Stomach (tissue), 19 donors: ENCODE results near the gene CRISP1. TPM values are rescaled to one million over a fixed set of nuclear protein-coding genes. Genes with fewer than 3 reads are reported as not detected.
A peak's percentile ranks its signal among the peaks of the same experiment; 100 is the strongest.

Experiments
- DNase-seq, 2 donors: peaks; one replicate each; pipeline versions ENCODE4 v3.0.0 to v3.0.0-alpha.2; 2013 to 2019
- H3K27ac ChIP-seq, 5 donors: fragments of 200-600 bp in 4 of 5; sonication (generic) in 4 of 5; one replicate each; pipeline ENCODE4 v1.5.1; 2013 to 2019; ENCODE audit warnings: mild to moderate bottlenecking in 1 of 5, moderate library complexity in 1 of 5
- H3K27me3 ChIP-seq, 3 donors: fragments of 200-600 bp; sonication (generic); one replicate each; pipeline ENCODE4 v1.5.1; 2017 to 2019; ENCODE audit warnings: mixed run types in 1 of 3
- H3K36me3 ChIP-seq, 4 donors: fragments of 200-600 bp; sonication (generic); 1 replicate in 3 of 4; 2 replicates in 1 of 4; pipeline ENCODE4 v1.5.1; 2016 to 2019
- H3K4me1 ChIP-seq, 4 donors: fragments of 200-600 bp; sonication (generic); one replicate each; pipeline ENCODE4 v1.5.1; 2016 to 2019
- H3K4me3 ChIP-seq, 4 donors: fragments of 200-600 bp; sonication (generic) in 3 of 4; one replicate each; pipeline ENCODE4 v1.5.1; 2016 to 2019; ENCODE audit warnings: mild to moderate bottlenecking in 1 of 4
- H3K9me3 ChIP-seq, 4 donors: fragments of 200-600 bp; sonication (generic); one replicate each; pipeline ENCODE4 v1.5.1; 2016 to 2019
- CTCF ChIP-seq, 7 experiments: fragments of 450-650 bp in 4 of 7; fragments of 200-600 bp in 3 of 7; sonication (generic) in 3 of 7; IDR thresholded peaks; one replicate each; pipeline ENCODE4 v1.5.1; 2016 to 2019; ENCODE audit warnings: antibody characterized with exemption in 7 of 7, control low read depth in 2 of 7, mild to moderate bottlenecking in 1 of 7
- EP300 ChIP-seq: sonication (generic); formaldehyde crosslinking; IDR thresholded peaks from one replicate; pipeline ENCODE4 v1.6.1; 2017; ENCODE audit warnings: antibody characterized with exemption
- POLR2A ChIP-seq, 4 donors: fragments of 450-650 bp; IDR thresholded peaks; one replicate each; pipeline ENCODE4 v1.6.1; 2016; ENCODE audit warnings: antibody characterized with exemption in 4 of 4, control low read depth in 2 of 4, mild to moderate bottlenecking in 1 of 4, moderate library complexity in 1 of 4
- POLR2AphosphoS5 ChIP-seq, 3 donors: sonication (generic); formaldehyde crosslinking; IDR thresholded peaks; one replicate each; pipeline ENCODE4 v1.6.1; 2016; ENCODE audit warnings: antibody characterized with exemption in 3 of 3
- WGBS, 5 donors: extraction: QIAGEN DNeasy Blood & Tissue Kit in 3 of 5; methylation state at CpG; one replicate each; pipeline versions ENCODE4 v1.1.5 to v1.1.7; 2013 to 2018; 5-methylcytosine and 5-hydroxymethylcytosine counted together
- intact Hi-C: fragments of 100-400 bp; cut with DNase I; formaldehyde crosslinking; loops from one replicate; pipeline ENCODE4 v1.15.1; 2023; ENCODE audit warnings: low total_unique reads
- long read RNA-seq, 10 donors: transcript quantifications; one replicate each; lab custom pipeline, GENCODE V29; 2026
- polyA plus RNA-seq, 3 donors: library from polyadenylated mRNA; stranded (reverse); fragments of 200-250 nt; gene quantifications; one replicate each; pipeline ENCODE4 v1.2.3, GENCODE V29; 2013
- total RNA-seq, 5 donors: library from RNA; depleted of rRNA; stranded (reverse); fragments of >200 nt; gene quantifications; one replicate each; pipeline versions ENCODE4 v1.1.0 to v1.2.3, GENCODE V29; 2014 to 2016
- donor health status: healthy with polysubstance abuse.
- donor health status: Bipolar disorder and iron deficiency.
- donor health status: healthy.

Gene CRISP1
- total RNA-seq, result not detected
- polyA plus RNA-seq, result not detected
- long read RNA-seq, donor 1, result 0 reads
- long read RNA-seq, donor 2, result 0 reads
- long read RNA-seq, donor 3, result 0 reads
- long read RNA-seq, donor 4, result 0 reads
- long read RNA-seq, donor 5, result 0 reads
- long read RNA-seq, donor 6, result 0 reads
- long read RNA-seq, donor 7, result 0 reads
- long read RNA-seq, donor 8, result 0 reads
- long read RNA-seq, donor 9, result 0 reads
- long read RNA-seq, donor 10, result 0 reads

- no peak for TF ChIP-seq POLR2AphosphoS5 (IDR thresholded peaks at IDR 0.05)
- TF ChIP-seq POLR2A (IDR thresholded peaks at IDR 0.05), result no peak
- TF ChIP-seq CTCF (IDR thresholded peaks at IDR 0.05), result no peak
- TF ChIP-seq EP300, result no peak
- no peak within 1 kb of the TSS for H3K4me3 ChIP-seq
- intact Hi-C loops, result no loop called here
- WGBS, 5 donors, result 22 to 82% (median 52%) methylated on average over 1 of the region's 1 CpG
- H3K4me1 ChIP-seq, result peaks cover 0 to 5% (median 0%) of the 10 kb centered on the region in 4 donors
- no peak within 1 kb of the TSS for H3K27ac ChIP-seq
- DNase-seq, result no peak
- H3K36me3 ChIP-seq, result no peaks in the 10 kb centered on the region
- peaks cover 0 to 15% (median 6%) of the 10 kb centered on the region in 4 donors for H3K9me3 ChIP-seq
- H3K27me3 ChIP-seq, result no peaks in the 10 kb centered on the region
These were observed at the start of gene CRISP1 for GRCh38 chr6:49866485-49866943. TSS of gene CRISP1 (minus strand) at chr6:49866535. CDS start at chr6:49857400, 9,135 bp downstream.

DNA sequence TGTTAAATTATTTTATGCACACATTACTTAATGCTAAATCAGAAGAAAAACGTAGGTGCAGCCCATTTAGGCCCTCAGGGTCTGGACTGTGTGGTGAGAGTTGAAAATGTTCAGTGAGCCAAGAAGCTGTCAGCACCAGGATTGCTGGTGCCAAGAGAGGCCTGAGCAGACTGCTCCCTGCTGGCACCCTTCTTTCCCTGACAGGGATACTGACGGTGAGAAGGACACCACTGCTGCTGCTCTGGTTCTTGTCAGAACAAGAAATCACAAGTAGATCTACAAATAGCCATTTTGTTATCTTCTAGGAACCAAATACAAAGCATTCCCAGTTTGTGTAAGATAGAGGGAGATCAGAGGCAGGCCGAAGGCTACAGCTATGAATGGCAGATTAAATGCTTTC lies 48.7 kb upstream of the CRISP1 start:
- TF ChIP-seq POLR2AphosphoS5 (IDR thresholded peaks at IDR 0.05) (no peak), CTCF (IDR thresholded peaks at IDR 0.05) (no peak), POLR2A (IDR thresholded peaks at IDR 0.05) (no peak), EP300 (no peak)
- Histone ChIP-seq H3K4me1 (peaks cover 0 to 9% (median 0%) of the 10 kb centered on the region in 4 donors), H3K27ac (no peak overlapping the region), H3K4me3 (no peak overlapping the region), H3K36me3 (no peaks in the 10 kb centered on the region), H3K27me3 (no peaks in the 10 kb centered on the region), H3K9me3 (no peaks in the 10 kb centered on the region)
- WGBS, 5 donors, result 16 to 24% (median 18%) methylated on average over 3 of the region's 3 CpGs
- DNase-seq, result peak in 1 of 2 donors; percentile 56
- intact Hi-C loops, result no loop called here

DNA sequence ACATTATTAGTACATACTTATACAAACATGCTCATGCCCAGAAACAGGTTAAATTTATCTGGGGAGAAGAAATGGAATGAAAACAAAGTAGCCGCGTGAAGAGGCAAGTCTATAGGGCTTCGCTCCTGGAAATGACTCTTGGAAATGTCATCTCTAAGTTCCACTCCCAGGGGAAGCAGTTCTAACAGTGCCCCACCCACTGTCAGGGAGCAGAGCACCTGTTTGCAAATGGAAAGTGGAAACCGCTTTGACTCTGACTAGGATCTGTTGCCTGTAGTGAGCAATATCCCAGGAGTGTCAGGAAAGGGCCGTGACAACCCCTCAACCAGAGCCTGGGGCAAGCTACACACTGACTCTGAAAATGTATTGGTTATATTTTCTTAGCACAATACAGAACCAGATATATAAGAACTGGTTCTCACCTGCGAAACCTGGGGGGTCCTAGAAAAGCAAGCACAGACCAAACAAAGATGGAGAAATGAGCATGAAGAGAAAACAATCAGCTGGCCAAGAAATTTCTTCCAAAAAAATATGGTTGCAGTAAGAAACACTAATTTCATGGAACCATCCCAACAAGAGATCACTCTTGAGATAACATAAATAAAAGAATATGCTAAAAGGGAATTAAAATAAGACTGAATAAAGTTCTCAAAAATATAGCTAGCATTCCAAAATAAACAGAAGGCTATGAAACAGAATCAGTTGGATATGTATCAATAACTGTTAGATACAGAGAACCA lies 47.5 kb upstream of the CRISP1 start:
- Histone ChIP-seq H3K36me3 (no peaks in the 10 kb centered on the region), H3K4me1 (peaks cover 0 to 9% (median 0%) of the 10 kb centered on the region in 4 donors), H3K27me3 (no peaks in the 10 kb centered on the region), H3K4me3 (no peak overlapping the region), H3K9me3 (no peaks in the 10 kb centered on the region), H3K27ac (no peak overlapping the region)
- intact Hi-C loops, result no loop called here
- 55 to 65% (median 62%) methylated on average over 6 of the region's 6 CpGs for WGBS, 5 donors
- DNase-seq, result no peak
- TF ChIP-seq POLR2A (IDR thresholded peaks at IDR 0.05), result no peak
- TF ChIP-seq EP300, result no peak
- no peak for TF ChIP-seq POLR2AphosphoS5 (IDR thresholded peaks at IDR 0.05)
- no peak for TF ChIP-seq CTCF (IDR thresholded peaks at IDR 0.05)

DNA sequence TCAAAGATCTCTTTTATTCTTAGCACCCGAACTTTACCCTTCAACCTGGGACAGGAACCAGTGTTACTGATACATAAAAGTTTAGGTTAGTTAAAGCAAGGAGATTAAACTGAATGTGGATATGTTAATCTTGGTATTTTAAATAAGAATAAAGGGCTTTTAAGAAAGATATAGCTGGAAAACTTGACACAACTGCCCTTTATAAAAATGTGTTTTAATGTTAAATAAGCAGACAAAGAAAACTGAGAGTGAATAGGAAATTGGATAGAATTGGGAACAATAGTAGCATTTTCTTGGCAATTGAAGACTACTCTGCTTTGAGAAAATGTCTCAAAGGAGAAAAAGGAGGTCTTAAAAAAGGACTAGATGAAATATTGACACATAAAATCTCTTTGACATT lies 45.9 kb upstream of the CRISP1 start:
- intact Hi-C loops, result no loop called here

More for the DNA sequence above, 45.9 kb upstream of the CRISP1 start:
- TF ChIP-seq EP300 (no peak), POLR2A (IDR thresholded peaks at IDR 0.05) (no peak), POLR2AphosphoS5 (IDR thresholded peaks at IDR 0.05) (no peak), CTCF (IDR thresholded peaks at IDR 0.05) (no peak)
- H3K9me3 ChIP-seq, result no peaks in the 10 kb centered on the region
- H3K4me3 ChIP-seq, result no peak overlapping the region
- peaks cover 0 to 9% (median 0%) of the 10 kb centered on the region in 4 donors for H3K4me1 ChIP-seq
- DNase-seq, result no peak
- 55 to 65% (median 58%) methylated on average over 1 of the region's 1 CpG for WGBS, 5 donors
- H3K36me3 ChIP-seq, result no peaks in the 10 kb centered on the region
- H3K27me3 ChIP-seq, result no peaks in the 10 kb centered on the region
- H3K27ac ChIP-seq, result no peak overlapping the region
